Lower leg skin (tissue), 3 donors: ENCODE results near the gene ARMH1.

Source experiments
- CTCF ChIP-seq, 3 donors: fragments of 450-650 bp; IDR thresholded peaks; one replicate each; pipeline ENCODE4 v1.5.1; 2016; ENCODE audit warnings: antibody characterized with exemption in 3 of 3, mild to moderate bottlenecking in 3 of 3, moderate library complexity in 2 of 3
- POLR2A ChIP-seq, 2 donors: fragments of 450-650 bp; IDR thresholded peaks; one replicate each; pipeline ENCODE4 v1.6.1; 2016 to 2017; ENCODE audit warnings: antibody characterized with exemption in 2 of 2, mild to moderate bottlenecking in 1 of 2, moderate library complexity in 1 of 2

- TF ChIP-seq POLR2A (IDR thresholded peaks at IDR 0.05) (no peak), CTCF (IDR thresholded peaks at IDR 0.05) (no peak)
Measured at GRCh38 chr1:44681905-44682882, 7.7 kb downstream of the ARMH1 start.
